GM18511 (cell line): Measurements from ENCODE around the gene FAM241B.

Experiments used
- ATAC-seq: cut with Tn5 transposase; IDR thresholded peaks from one replicate; pipeline ENCODE4 v1.9.1; 2021; ENCODE audit warnings: mild to moderate bottlenecking, moderate library complexity; ENCODE audit not compliant: unreplicated experiment

Gene FAM241B

DNA sequence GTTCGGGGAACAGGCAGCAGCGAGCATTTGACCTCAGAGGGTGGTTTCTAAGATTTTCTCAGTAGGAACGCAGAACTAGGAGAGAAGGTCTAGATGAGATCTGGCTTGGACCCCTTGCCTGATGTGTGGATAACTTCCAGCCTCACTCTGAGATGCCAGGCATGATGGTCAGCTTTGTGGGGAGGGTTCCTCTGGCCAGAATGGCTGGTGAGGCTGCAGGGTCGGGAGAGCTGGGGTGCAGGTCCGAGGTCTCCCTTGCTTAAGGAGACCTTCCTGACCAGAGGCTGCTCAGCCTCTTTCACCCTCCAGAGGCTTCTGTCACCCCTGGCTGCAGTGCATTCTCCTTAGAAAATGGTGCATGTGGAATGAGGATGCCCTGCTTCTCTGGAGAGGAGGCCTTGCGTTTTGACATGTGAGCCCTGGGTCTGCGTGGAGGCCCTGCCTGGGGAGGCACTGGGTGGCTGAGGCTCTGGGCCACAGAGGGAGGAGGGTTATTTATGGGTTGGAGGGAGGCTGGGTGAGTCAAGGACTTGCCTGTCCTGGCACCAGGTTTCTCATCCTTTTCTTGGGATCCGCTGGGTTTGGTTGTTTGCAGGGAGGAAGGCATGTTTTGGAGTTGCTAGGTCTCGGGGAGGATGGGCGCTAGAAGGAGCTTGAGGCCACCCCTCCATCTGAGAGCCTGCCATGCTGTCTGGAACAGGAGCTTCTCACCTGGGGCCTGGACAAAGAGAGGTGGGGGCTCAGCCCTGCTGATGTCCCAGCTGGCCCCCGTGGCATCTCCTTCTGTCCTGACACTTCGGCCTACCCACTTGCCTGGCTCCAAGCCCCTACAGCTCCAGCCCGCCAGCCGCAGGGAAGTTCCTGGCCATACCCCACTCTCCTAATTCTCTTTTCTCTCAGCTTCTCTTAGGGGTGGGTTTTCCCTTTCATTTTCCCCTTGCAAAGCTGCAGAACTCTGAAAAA lies 3.9 kb downstream of the FAM241B start:
- ATAC-seq, result no peak

DNA sequence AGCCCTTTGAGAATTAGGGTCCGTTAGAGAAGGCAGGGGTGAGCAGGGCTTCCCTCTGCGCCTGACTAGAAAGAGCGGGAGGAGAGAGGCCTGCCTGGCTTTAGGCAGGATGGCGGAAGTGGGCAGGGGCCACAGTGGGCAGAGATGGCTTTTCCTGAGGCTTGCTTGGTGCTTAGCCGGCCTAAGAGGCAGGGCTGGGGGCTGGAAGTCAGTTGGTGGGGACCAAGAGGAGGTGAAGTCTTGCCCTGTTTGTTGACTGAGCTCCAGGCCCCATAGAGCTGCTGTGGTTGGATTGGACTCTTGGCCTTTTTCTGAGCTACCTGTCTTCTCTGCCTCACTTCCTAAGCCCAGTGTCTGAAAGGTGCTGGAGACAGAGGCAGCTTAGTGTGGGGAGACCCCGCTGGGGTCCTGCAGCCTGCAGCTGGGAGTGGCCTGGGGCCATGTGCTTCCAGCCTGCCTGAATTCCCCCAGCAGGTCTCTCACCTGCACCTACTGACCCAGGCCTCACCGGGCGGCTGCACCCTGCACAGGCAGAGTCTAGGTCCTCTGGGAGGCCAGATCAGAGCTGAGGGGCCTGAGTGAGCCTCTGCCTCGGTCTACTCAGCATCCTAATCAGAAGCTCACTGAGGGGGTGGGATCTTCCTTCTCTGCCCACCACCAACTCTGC lies 4.8 kb downstream of the FAM241B start:
- no peak for ATAC-seq

DNA sequence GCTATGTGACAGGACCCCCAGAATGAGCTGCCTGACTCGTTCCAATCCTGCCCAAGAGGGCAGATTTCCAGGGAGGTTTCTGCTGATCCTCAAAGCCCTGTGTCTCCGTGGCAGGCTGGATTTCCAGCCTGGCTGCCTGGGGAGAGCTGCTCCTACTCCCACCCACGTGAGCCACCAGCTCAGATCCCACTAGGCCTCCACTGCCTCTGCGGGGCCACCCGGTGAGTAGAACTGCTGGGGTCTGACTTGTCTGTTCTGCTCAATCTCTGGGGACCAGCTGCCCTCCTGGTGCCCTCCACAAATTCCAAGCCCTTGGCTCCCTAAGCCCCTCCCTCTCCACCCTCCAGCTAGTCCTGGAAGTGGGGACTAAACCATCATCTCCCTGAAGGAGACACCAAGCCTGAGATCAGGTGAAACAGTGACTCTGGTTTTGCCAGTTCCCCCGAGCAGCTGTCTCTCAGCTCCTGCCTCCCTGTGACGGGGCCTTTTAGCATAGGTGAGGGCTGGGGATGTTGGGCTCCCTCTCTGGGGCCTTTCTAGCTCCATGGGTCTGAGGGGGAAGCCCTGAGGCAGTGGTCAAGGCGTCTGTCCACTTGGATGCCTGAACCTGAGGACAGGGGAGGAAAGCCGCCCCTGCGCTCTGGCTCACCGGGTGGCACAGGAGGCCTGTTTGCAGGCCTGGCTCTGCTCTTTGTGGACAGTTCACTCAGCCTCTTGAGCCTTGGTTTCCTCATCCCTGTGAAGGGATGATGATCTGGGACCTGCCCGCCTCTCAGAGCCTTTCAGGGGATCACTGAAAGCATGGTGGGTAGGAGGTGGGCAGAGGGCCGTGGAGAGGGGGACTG lies 5.6 kb downstream of the FAM241B start:
- no peak for ATAC-seq

DNA sequence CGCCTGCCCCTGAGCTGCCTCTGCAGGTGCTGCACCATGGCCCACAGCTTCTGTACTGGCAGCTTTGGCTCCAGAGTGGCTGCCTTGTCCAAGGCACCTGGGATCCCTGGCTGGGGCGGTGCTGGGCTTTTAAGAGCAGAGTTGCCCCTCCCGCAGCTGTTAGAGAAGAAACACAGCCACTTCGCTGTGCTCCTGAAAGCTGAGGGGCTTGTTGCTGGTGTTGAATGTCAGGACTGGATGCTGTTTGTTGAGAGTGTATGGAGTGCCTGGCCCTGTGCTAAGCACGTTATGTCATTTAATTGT lies 6.2 kb downstream of the FAM241B start:
- no peak for ATAC-seq

DNA sequence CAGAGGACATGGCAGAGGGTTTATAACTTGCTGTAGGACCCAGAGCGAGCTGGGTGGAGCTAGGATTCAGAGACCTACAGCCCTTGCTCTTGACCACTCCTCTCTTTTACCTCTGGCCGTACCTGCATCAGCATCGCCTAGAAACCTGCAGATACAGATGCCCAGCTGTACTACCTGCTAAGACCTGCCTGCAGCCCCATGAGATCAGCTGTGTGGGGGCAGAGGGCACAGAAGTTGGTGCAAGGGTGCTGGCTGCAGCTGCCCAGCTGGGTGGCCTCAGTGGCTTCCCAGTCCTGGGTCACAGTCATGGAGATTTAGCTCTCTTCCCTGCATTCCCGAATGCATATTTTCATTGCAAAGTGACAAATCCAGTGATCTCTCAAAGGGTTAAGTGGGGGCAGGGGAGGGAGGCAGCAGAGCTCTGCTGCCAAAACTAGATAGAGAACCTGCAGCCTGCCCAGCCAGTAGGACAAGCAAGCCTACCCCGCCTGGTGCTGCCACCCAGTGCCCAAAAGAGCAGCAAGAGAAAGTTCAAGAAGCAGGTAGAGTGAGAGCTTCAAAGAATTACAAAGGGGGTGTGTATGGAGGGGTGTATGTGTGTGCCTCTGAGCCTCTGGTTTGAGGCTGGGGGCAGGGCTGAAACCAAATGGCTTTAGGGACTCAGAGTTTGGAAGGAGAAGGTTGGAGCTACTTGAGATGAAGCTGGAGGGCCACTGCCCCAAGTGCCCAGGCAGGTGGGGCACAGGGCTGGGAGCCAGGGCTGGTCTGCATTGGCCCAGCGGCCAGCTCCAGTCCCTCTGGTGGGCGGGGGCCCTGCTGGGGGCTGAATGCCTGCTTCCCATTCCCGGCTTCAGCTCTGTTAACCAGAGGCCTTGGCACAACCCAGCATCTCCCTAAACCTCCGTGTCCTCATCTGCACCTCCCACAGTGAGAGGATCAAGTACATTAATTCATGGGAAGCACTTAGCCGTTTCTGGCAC lies 6.9 kb downstream of the FAM241B start:
- no peak for ATAC-seq

DNA sequence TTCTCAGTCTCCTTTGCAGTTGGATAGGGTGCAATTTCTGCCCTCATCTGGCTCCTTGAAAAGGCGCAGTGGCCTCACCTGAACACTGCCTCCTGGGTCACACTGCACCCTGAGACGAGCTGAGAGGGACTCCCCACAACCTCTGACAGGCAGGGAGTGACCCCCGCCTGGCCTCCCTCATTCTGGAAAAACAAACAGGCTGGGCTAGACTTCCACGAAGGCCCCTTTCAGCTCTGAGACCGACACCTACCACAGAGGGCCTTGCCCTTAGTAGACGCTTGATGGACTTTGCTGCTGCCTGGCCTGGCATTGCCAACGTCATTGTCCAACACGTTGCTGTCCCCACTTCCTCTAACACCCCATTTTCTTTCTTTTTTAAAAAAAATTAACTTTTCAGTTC lies 8.6 kb downstream of the FAM241B start:
- no peak for ATAC-seq

DNA sequence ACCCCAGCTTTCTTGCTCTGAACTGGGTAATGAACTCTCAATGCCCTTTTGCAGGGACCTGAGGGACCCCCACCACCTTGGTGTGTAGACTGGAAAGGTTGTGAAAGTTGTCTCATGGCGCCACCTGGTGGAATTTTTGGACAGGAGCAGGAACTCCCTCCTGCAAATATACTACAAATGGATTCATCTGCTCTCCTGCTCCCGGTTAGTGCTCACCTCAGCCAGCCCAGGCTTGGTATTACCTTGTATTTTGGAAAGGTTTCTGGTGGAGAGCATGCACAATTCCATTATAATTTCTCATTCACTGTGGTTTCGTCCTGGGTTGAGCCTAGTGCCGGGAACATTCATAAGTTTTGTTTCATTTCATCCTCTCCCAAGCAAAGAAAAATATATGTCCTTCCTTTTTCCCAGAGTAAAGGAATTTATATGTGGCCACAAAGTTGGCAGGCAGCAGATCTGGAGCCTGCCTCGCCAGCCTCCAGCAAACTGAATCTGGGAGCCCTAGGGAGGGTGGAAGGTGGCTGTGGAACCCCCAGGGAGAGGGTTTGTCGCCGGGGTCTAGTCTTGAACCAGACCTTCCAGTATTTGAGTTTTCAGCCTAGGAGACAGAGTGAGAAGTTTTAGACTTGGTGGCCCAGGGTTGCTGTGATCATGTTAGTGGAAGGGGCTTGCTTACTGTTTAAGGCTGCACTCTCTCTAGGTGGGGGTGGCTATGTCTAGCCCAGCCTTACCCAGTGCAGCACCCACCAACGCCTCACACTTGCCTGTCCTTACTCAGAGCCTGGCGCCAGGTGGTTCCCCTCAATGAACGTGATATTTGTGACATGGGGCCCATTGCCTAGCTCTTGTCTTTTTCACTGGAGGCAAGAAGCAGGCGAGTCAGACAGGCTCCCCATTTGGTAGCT lies 9.5 kb downstream of the FAM241B start:
- ATAC-seq, result no peak

DNA sequence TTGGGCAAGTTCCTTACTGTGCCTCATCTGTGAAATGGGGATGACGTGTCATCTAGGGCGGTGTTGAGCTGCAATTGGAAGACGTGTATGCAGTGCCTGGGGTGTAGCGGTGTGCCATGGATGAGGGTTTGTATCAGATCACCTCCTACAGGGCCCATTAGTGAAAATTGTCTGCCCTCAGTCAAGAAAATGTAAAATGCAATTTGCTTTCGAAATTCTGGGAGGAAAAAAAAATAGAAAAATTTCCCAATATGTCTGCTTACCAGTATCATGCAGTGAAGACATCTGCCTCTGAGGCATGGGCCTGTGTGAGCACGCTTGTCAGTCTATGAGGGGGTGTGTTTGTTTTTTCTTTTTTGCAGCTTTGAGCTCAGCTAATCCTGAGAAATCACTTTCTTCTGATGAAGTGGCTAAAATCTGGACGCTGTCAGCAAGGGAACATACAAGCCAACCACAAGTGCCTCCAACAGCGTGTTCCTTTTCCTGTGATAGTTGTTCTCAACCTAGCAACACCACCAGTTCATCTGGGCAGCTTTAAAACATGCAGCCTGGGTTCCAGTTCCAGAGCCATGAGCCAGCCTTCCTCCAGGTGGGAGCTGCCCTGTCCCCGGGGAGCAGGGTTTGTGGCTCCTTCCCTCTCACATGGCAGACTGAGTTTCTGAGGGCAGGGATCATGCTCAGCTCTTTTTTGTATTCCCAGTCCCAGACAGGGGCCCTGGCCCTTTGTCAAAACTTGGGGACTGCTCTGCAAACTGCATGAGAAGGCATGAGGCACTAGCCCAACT lies 10.3 kb downstream of the FAM241B start:
- no peak for ATAC-seq

DNA sequence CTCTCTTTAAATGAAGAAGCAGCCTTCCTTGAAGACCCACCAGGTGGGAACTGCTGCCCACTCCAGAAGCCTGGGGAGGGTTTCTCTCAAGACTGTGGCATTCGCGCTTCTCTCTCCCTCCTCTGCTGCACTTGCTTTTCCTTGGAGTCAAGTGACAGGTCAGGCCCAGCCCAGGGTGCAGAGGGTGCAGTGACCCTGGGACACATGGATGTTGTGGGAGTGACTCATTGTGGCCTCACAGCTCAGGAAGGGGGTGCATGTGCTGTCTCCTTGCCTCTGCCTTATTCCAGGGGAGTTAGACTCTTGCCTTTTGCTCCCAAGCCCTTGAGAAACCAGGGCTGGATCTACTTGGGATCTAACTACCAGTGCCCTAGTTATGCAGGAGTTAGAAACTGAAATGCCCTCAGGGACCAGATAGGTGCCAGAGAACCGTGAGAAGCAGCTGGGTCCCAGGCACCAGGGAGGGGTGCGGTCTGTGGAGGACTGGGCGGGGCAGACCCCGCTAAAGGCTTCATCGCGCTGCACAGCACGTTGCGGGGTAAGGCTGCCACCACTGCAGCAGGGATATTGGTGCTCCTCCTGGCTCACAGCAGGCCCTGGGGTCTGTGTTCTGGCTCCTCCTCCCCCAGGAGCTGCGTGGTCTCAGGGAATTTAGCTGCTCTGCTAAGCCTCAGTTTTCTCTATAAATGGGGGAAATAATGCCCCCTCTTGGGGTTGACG lies 11.4 kb downstream of the FAM241B start:
- ATAC-seq, result no peak

DNA sequence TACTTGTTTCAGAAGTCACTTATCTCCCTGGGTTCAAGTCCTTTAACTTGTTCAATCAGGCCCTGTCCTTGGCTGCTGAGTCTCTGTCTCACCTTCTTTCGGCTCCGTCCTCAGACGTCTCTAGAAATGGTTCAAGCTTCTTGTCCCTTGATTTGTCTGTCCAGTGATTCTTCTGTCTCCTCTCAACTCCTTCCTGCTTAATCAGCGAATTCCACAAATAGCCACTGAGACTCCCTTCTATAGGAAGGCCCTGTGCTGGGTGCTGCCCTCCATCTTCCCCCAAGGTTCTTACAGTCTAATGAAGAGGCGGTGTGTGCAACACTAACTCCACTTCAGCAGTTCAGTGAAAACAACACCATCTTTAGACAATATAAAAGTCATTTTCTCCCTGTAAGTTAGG lies 12.7 kb downstream of the FAM241B start:
- ATAC-seq, result no peak

DNA sequence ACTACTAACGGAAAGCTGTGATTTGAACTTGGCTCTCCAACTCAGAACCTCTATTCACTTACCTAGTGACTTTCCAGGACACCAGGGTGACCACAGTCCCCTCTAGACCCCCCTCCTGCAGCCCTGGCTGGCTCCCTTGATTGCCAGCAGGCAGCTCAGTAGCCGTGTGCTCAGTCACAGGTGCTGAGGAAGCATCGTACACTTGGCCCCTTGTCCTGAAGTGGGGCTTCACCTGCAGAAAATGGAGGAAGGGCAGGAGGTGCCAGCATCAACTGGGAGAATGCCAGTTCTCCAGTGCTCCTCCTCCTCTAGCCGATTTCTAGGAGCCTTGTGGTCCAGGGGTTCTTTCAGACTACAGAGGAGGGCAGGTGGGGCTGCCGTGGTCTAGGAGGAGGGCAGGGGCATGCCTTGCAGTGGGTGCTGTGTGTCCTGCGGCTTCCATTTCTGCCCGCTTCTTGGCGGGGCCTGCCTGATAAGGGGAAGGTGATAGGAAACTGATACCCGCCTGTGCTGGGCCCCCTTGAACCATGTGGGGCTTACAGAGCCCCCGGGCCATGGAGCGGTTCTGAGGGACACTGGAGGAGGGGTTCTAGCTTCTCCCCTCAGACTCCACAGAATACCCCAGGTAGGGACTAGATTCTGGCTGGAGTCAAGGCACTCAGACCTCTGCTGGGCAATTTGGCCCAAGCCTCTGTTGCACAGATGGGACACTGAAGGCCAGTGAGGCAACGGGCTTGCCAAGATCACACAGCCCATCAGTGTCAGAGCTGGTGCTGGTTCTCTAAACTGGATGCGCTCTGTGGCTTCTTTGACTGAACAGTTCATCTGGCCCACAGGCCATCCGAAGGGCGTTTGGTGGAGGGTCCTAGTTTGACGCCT lies 14.0 kb downstream of the FAM241B start:
- no peak for ATAC-seq

DNA sequence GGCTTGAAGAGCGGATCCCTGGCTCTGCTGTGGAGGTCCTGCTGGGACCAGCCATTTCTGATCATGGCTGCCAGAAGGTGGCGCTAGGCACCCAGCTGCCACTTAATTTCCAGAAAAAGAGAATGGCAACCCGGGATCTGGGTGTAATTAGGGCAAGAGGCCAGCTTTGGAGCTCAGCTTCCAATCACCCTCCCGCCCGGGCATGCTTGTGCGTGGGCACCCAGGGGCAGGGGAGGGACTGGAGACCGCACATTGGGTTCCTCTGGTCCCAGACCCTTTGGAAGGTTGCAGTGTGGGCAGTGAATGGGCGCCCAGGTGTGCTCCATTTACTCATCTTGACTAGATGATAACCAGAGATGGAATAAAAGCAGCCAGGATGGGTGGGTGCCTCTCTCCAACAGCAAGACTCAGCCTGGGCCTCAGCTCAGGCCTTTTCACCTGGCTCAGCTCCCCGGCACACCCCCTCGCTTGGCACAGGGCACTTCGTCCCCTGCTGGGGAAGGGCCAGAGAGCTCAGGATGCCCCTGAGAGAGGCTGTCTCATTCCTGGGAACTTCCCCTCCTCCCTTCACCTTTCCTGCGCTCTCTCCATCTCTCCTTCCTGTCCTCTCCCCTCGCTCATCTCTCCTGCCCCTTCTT lies 14.7 kb downstream of the FAM241B start:
- no peak for ATAC-seq

DNA sequence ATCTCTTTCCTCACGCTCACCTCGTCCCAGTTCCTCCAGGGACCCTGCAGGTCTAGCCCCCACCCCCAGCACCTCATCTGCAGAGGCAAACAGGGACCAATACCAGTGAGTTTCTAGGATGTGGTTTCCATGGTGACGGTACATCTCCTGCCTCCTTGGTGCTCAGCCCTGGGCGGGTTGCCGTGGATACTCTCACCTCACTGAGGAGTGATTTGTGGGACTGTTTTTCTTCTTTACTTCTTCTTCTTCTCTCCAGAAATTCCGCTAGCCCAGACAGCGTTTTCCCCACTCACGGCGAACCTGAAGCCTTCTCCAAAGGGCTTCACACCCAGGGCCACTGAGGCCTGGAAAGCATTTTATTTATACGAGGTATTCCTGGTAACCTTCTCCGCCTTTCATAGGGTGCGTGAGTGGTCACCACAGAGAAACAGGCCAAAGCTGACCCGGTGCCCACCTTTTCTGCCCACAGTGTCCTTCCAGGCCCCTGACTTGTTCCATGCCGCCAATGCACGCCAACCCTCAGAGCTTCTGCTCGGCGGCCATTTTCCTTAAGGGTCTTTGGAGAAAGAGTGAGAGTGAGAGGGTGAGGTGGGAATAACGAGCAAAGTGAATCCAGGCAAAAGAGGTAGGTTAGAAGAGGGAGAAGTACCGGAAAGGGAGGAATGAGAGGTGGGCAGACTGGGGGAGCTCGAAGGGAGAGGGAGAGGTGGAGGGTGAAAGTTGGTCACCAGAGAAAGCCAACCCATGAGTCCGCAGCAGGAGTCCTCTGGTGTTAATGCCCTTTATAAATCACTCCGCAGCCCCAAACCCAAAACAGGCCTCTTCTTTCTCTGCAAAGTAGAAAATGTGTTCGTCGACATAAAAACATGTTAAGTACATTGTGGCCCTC lies 15.5 kb downstream of the FAM241B start:
- ATAC-seq, result no peak

DNA sequence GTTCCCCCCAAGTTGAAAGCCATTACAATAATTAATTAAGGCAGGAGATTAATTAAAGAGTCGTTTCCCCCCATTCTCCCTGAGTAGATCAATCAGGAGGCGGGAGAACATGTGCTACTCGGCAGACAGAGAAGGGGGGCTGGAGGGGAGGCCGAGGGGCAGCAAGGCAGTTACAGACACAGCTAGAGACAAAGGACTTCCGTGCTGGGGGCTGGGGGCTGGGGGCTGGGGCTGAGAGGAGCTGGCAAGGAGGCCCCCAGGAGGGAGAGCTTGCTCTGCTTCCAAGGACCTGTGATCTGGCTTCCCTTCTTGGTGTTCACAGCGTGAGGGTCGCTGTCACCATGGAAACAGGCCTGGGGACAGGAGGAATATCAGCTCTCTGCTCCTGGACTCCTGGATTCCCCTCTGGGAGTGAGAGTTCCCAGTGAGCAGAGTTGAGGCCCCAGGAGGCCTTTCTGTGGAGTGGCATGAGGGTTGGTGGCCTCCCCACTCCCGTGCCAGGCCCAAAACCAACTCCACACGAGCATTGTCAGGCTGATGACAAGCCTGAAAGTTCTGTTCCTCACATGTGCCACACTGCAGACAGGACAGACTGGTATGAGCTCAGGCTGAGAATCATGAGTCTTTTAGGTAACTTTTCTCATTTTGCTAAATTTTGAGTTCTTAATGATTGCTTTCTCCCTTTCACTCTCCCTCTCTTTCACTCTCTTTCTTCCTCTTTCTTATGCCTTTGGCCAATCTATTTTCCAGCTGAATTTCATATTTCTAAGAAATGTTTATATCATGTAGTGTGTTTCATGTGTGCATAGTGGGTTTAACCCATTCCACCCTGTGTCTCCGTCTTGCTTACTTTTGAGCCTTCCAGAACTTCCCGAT lies 16.4 kb downstream of the FAM241B start:
- ATAC-seq, result no peak

DNA sequence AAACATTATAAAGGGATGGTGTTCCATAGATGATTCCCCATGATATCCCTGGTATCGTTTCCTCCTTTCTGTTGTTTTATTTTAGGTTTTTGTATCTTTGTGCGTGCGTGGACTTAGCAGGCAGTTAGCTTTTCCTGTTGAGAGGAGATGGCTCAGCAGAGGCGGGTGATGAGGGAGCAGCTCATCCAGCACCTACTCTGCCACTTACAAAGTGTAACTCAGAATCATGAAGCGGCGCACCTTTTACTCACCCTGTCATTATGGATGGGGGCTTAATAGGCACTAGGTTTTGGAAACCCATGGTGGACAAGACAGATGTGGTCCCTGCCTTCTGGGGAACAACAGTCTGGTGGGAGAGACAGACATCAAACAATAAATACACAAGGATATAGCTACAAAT lies 17.1 kb downstream of the FAM241B start:
- ATAC-seq, result no peak
